Measurements from ENCODE around the gene SMG6. TPM values are rescaled to one million over a fixed set of nuclear protein-coding genes. Genes with fewer than 3 reads are reported as not detected.
A peak's percentile ranks its signal among the peaks of the same experiment; 100 is the strongest.

The SMG6 gene
- total and polyA plus RNA-seq, 4 donors, result 16.2 to 67.3 (median 31.4) TPM

- 17 to 20% methylated on average over 7 of the region's 7 CpGs for WGBS, 2 donors
- intact Hi-C loops (cut with DNase I), result loop anchor here (1.0 to 5.0 kb wide), 4 partner anchors 37 to 190 kb away; partner anchors contain the start of gene HIC1 (in 2 of the 2)
- no peak overlapping the region for H3K4me3 ChIP-seq (ENCODE audit: low read length in 2 of 2)
- ATAC-seq (ENCODE audit: low FRiP score) (peak; percentile 93), DNase-seq (peak; percentile 91 to 96)
- H3K27ac ChIP-seq (ENCODE audit: low read depth in 1 of 2, low read length in 2 of 2), result no peak overlapping the region
- no peaks in the 10 kb centered on the region for H3K27me3 ChIP-seq (ENCODE audit: control insufficient read depth in 1 of 2, insufficient read depth in 2 of 2, low read length in 1 of 2)
- peaks cover 0 to 2% of the 10 kb centered on the region in 2 donors for H3K4me1 ChIP-seq (ENCODE audit: control insufficient read depth in 1 of 2, insufficient read depth in 2 of 2, low read length in 2 of 2)
- H3K36me3 ChIP-seq (ENCODE audit: control insufficient read depth in 1 of 2, insufficient read depth in 2 of 2, low read length in 1 of 2), result no peaks in the 10 kb centered on the region
- no peaks in the 10 kb centered on the region for H3K9me3 ChIP-seq (ENCODE audit: control insufficient read depth, low read length)
Observed at GRCh38 chr17:2244545-2245525, 58.8 kb downstream of the SMG6 start.

GRCh38 chr17:2243953-2244352 is 59.6 kb downstream of the SMG6 start:
- peaks cover 0 to 3% of the 10 kb centered on the region in 2 donors for H3K4me1 ChIP-seq (ENCODE audit: control insufficient read depth in 1 of 2, insufficient read depth in 2 of 2, low read length in 2 of 2)
- ATAC-seq (ENCODE audit: low FRiP score), result peak; percentile 30
- no peak overlapping the region for H3K4me3 ChIP-seq (ENCODE audit: low read length in 2 of 2)
- WGBS, 2 donors, result 84 to 87% methylated on average over 5 of the region's 5 CpGs
- no peaks in the 10 kb centered on the region for H3K9me3 ChIP-seq (ENCODE audit: control insufficient read depth, low read length)
- intact Hi-C loops (cut with DNase I), result loop anchor here (1.0 to 5.0 kb wide), 3 partner anchors 147 to 189 kb away; partner anchors contain the start of gene HIC1 (in 2 of the 2)
- no peaks in the 10 kb centered on the region for H3K27me3 ChIP-seq (ENCODE audit: control insufficient read depth in 1 of 2, insufficient read depth in 2 of 2, low read length in 1 of 2)
- H3K27ac ChIP-seq (ENCODE audit: low read depth in 1 of 2, low read length in 2 of 2), result peak overlapping the region in 1 of 2 donors; percentile 15
- H3K36me3 ChIP-seq (ENCODE audit: control insufficient read depth in 1 of 2, insufficient read depth in 2 of 2, low read length in 1 of 2), result no peaks in the 10 kb centered on the region
- no peak for DNase-seq

- no peak for DNase-seq
- H3K4me1 ChIP-seq (ENCODE audit: control insufficient read depth in 1 of 2, insufficient read depth in 2 of 2, low read length in 2 of 2), result peaks cover 3 to 5% of the 10 kb centered on the region in 2 donors
- intact Hi-C loops (cut with DNase I), result loop anchor here in 1 of 2 donors (5.0 kb wide), 1 partner anchor 145 kb away; no protein-coding TSS in a partner anchor
- no peak for ATAC-seq (ENCODE audit: low FRiP score)
- WGBS, 2 donors, result 60 to 65% methylated on average over 5 of the region's 5 CpGs
- H3K9me3 ChIP-seq (ENCODE audit: control insufficient read depth, low read length), result no peaks in the 10 kb centered on the region
- no peak overlapping the region for H3K27ac ChIP-seq (ENCODE audit: low read depth in 1 of 2, low read length in 2 of 2)
- no peaks in the 10 kb centered on the region for H3K36me3 ChIP-seq (ENCODE audit: control insufficient read depth in 1 of 2, insufficient read depth in 2 of 2, low read length in 1 of 2)
- no peak overlapping the region for H3K4me3 ChIP-seq (ENCODE audit: low read length in 2 of 2)
- H3K27me3 ChIP-seq (ENCODE audit: control insufficient read depth in 1 of 2, insufficient read depth in 2 of 2, low read length in 1 of 2), result no peaks in the 10 kb centered on the region
Observed at GRCh38 chr17:2241823-2242222, 61.8 kb downstream of the SMG6 start.

GRCh38 chr17:2240541-2240940 is 63.0 kb downstream of the SMG6 start:
- Histone ChIP-seq H3K9me3 (ENCODE audit: control insufficient read depth, low read length) (no peaks in the 10 kb centered on the region), H3K4me1 (ENCODE audit: control insufficient read depth in 1 of 2, insufficient read depth in 2 of 2, low read length in 2 of 2) (peaks cover 3 to 5% of the 10 kb centered on the region in 2 donors), H3K27ac (ENCODE audit: low read depth in 1 of 2, low read length in 2 of 2) (peak overlapping the region in 1 of 2 donors; percentile 38), H3K27me3 (ENCODE audit: control insufficient read depth in 1 of 2, insufficient read depth in 2 of 2, low read length in 1 of 2) (no peaks in the 10 kb centered on the region), H3K4me3 (ENCODE audit: low read length in 2 of 2) (no peak overlapping the region), H3K36me3 (ENCODE audit: control insufficient read depth in 1 of 2, insufficient read depth in 2 of 2, low read length in 1 of 2) (no peaks in the 10 kb centered on the region)
- intact Hi-C loops (cut with DNase I), result loop anchor here in 1 of 2 donors (5.0 kb wide), 1 partner anchor 143 kb away; no protein-coding TSS in a partner anchor
- 78 to 82% methylated on average over 13 of the region's 13 CpGs for WGBS, 2 donors
- ATAC-seq (ENCODE audit: low FRiP score) (no peak), DNase-seq (no peak)

- peak; percentile 42 for ATAC-seq (ENCODE audit: low FRiP score)
- intact Hi-C loops (cut with DNase I), result loop anchor here (5.0 kb wide), 2 partner anchors 68 to 143 kb away; no protein-coding TSS in a partner anchor
- DNase-seq, result peak; percentile 76 to 89
- WGBS, 2 donors, result 20 to 25% methylated on average over 10 of the region's 10 CpGs
- peak overlapping the region in 1 of 2 donors; percentile 16 for H3K27ac ChIP-seq (ENCODE audit: low read depth in 1 of 2, low read length in 2 of 2)
- H3K4me3 ChIP-seq (ENCODE audit: low read length in 2 of 2), result no peak overlapping the region
- no peaks in the 10 kb centered on the region for H3K36me3 ChIP-seq (ENCODE audit: control insufficient read depth in 1 of 2, insufficient read depth in 2 of 2, low read length in 1 of 2)
- H3K9me3 ChIP-seq (ENCODE audit: control insufficient read depth, low read length), result no peaks in the 10 kb centered on the region
- H3K4me1 ChIP-seq (ENCODE audit: control insufficient read depth in 1 of 2, insufficient read depth in 2 of 2, low read length in 2 of 2), result peaks cover 3 to 5% of the 10 kb centered on the region in 2 donors
- no peaks in the 10 kb centered on the region for H3K27me3 ChIP-seq (ENCODE audit: control insufficient read depth in 1 of 2, insufficient read depth in 2 of 2, low read length in 1 of 2)
Observed at GRCh38 chr17:2239882-2240430, 63.6 kb downstream of the SMG6 start.

GRCh38 chr17:2239170-2239551 is 64.4 kb downstream of the SMG6 start:
- 57 to 80% methylated on average over 2 of the region's 2 CpGs for WGBS, 2 donors
- intact Hi-C loops (cut with DNase I), result loop anchor here in 1 of 2 donors (5.0 kb wide), 1 partner anchor 67 kb away; no protein-coding TSS in a partner anchor
- Histone ChIP-seq H3K27ac (ENCODE audit: low read depth in 1 of 2, low read length in 2 of 2) (no peak overlapping the region), H3K36me3 (ENCODE audit: control insufficient read depth in 1 of 2, insufficient read depth in 2 of 2, low read length in 1 of 2) (no peaks in the 10 kb centered on the region), H3K4me3 (ENCODE audit: low read length in 2 of 2) (no peak overlapping the region), H3K4me1 (ENCODE audit: control insufficient read depth in 1 of 2, insufficient read depth in 2 of 2, low read length in 2 of 2) (peaks cover 3 to 5% of the 10 kb centered on the region in 2 donors), H3K9me3 (ENCODE audit: control insufficient read depth, low read length) (no peaks in the 10 kb centered on the region), H3K27me3 (ENCODE audit: control insufficient read depth in 1 of 2, insufficient read depth in 2 of 2, low read length in 1 of 2) (no peaks in the 10 kb centered on the region)
- ATAC-seq (ENCODE audit: low FRiP score), result no peak
- DNase-seq, result no peak

GRCh38 chr17:2238432-2239169 is 65.0 kb downstream of the SMG6 start:
- H3K4me3 ChIP-seq (ENCODE audit: low read length in 2 of 2), result peak overlapping the region in 1 of 2 donors; percentile 38
- DNase-seq (no peak), ATAC-seq (ENCODE audit: low FRiP score) (peak; percentile 53)
- WGBS, 2 donors, result 21 to 26% methylated on average over 15 of the region's 15 CpGs
- no peaks in the 10 kb centered on the region for H3K27me3 ChIP-seq (ENCODE audit: control insufficient read depth in 1 of 2, insufficient read depth in 2 of 2, low read length in 1 of 2)
- intact Hi-C loops (cut with DNase I), result loop anchor here in 1 of 2 donors (5.0 kb wide), 1 partner anchor 66 kb away; no protein-coding TSS in a partner anchor
- no peaks in the 10 kb centered on the region for H3K36me3 ChIP-seq (ENCODE audit: control insufficient read depth in 1 of 2, insufficient read depth in 2 of 2, low read length in 1 of 2)
- H3K9me3 ChIP-seq (ENCODE audit: control insufficient read depth, low read length), result no peaks in the 10 kb centered on the region
- H3K27ac ChIP-seq (ENCODE audit: low read depth in 1 of 2, low read length in 2 of 2), result peak overlapping the region in 1 of 2 donors; percentile 73
- H3K4me1 ChIP-seq (ENCODE audit: control insufficient read depth in 1 of 2, insufficient read depth in 2 of 2, low read length in 2 of 2), result peaks cover 3 to 5% of the 10 kb centered on the region in 2 donors

- ATAC-seq (ENCODE audit: low FRiP score), result no peak
- Histone ChIP-seq H3K27me3 (ENCODE audit: control insufficient read depth in 1 of 2, insufficient read depth in 2 of 2, low read length in 1 of 2) (no peaks in the 10 kb centered on the region), H3K4me3 (ENCODE audit: low read length in 2 of 2) (peak overlapping the region in 1 of 2 donors; percentile 38), H3K9me3 (ENCODE audit: control insufficient read depth, low read length) (no peaks in the 10 kb centered on the region), H3K4me1 (ENCODE audit: control insufficient read depth in 1 of 2, insufficient read depth in 2 of 2, low read length in 2 of 2) (peaks cover 3 to 5% of the 10 kb centered on the region in 2 donors), H3K27ac (ENCODE audit: low read depth in 1 of 2, low read length in 2 of 2) (peak overlapping the region in 1 of 2 donors; percentile 37), H3K36me3 (ENCODE audit: control insufficient read depth in 1 of 2, insufficient read depth in 2 of 2, low read length in 1 of 2) (no peaks in the 10 kb centered on the region)
- DNase-seq, result no peak
- WGBS, 2 donors, result 0 to 3% methylated on average over 3 of the region's 3 CpGs
- intact Hi-C loops (cut with DNase I), result loop anchor here in 1 of 2 donors (5.0 kb wide), 1 partner anchor 66 kb away; no protein-coding TSS in a partner anchor
Observed at GRCh38 chr17:2237950-2238349, 65.6 kb downstream of the SMG6 start.

Measured in aorta (tissue), 5 donors.